Vagina (tissue), 2 donors: ENCODE data around the gene GPAT2. TPM values are rescaled to one million over a fixed set of nuclear protein-coding genes. Genes with fewer than 3 reads are reported as not detected.
A peak's percentile ranks its signal among the peaks of the same experiment; 100 is the strongest.
"Not testable (repeated sequence)": the region's sequence is repeated elsewhere in the genome, so short reads cannot be mapped to it uniquely, and the experiment has no call there.

Experiments used
- DNase-seq, 2 donors: peaks; one replicate each; pipeline ENCODE4 v3.0.0-alpha.2; 2017; ENCODE audit errors: extremely low spot score in 2 of 2
- H3K27ac ChIP-seq: fragments of 200-600 bp; sonication (generic); one replicate; pipeline ENCODE4 v1.5.1; 2019
- H3K27me3 ChIP-seq: fragments of 200-600 bp; sonication (generic); one replicate; pipeline ENCODE4 v1.5.1; 2019
- H3K36me3 ChIP-seq, 2 donors: fragments of 200-600 bp; sonication (generic); one replicate each; pipeline ENCODE4 v1.5.1; 2017 to 2019
- H3K4me1 ChIP-seq: fragments of 200-600 bp; sonication (generic); one replicate; pipeline ENCODE4 v1.5.1; 2019
- H3K4me3 ChIP-seq, 2 donors: fragments of 200-600 bp; sonication (generic); 1 replicate in 1 of 2; 2 replicates in 1 of 2; pipeline ENCODE4 v1.5.1; 2016 to 2019
- H3K9me3 ChIP-seq: fragments of 200-600 bp; sonication (generic); one replicate; pipeline ENCODE4 v1.5.1; 2019
- POLR2A ChIP-seq, 2 donors: fragments of 450-650 bp; IDR thresholded peaks; one replicate each; pipeline ENCODE4 v1.6.1; 2017; ENCODE audit warnings: antibody characterized with exemption in 2 of 2, mild to moderate bottlenecking in 2 of 2, moderate library complexity in 2 of 2
- POLR2AphosphoS5 ChIP-seq, 2 donors: sonication (generic); formaldehyde crosslinking; IDR thresholded peaks; one replicate each; pipeline ENCODE4 v1.9.0; 2017; ENCODE audit warnings: antibody characterized with exemption in 2 of 2, mild to moderate bottlenecking in 2 of 2, low read depth in 1 of 2; ENCODE audit not compliant: insufficient read depth in 1 of 2
- intact Hi-C: fragments of 100-400 bp; cut with DNase I; formaldehyde crosslinking; loops from one replicate; pipeline ENCODE4 v1.15.1; 2023
- total RNA-seq: library from RNA; depleted of rRNA; stranded (reverse); fragments of >200 nt; gene quantifications from one replicate; pipeline ENCODE4 v1.2.3, GENCODE V29; 2016
- TF ChIP-seq, protein P1 (sequence below), 3 experiments: fragments of 450-650 bp in 2 of 3; fragments of 200-600 bp in 1 of 3; sonication (generic) in 1 of 3; IDR thresholded peaks; one replicate each; pipeline ENCODE4 v1.5.1; 2017 to 2019; ENCODE audit warnings: antibody characterized with exemption in 3 of 3, mild to moderate bottlenecking in 2 of 3, moderate library complexity in 2 of 3

The GPAT2 gene
- total RNA-seq, 1 donor from 2014 or later: 1.2 TPM

DNA sequence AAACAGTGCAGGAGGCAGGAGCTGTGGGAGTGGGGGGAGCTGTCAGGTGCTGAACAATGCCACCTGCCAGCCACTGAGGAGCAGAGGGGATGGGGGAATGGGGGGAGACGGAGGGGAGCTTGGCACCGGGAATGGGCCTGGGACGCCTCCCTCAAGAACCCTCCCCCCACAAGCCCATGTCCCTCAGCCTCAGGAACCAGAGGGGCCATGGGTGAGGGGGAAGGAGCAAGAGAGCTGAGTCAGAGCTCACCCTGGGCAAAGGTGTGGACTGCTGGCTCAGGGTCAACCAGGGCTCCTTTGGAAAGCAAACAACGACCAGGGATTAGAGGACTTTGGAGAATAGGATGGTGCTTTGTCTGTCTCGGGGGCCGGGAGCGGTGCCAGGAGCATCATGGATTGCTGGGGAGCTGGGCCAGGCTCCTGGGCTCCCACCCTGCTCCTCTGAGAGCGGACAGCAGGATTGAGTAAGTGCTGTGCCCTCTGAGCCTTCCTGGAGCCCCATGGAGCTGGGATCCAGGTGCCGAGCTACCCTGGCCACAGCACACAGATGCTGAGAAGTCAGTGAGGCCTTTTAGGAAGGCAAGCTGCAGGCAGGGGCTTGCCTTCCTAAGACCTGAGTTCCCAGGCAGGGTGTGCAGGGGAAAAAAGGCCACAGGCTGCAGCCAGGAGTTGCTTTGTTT is 33.3 kb upstream of the GPAT2 start:
- H3K4me3 ChIP-seq, H3K4me1 ChIP-seq, intact Hi-C loops, H3K9me3 ChIP-seq, H3K27ac ChIP-seq, H3K27me3 ChIP-seq, H3K36me3 ChIP-seq: not testable (repeated sequence)
- peak; percentile 47 to 82 for DNase-seq

- H3K4me3 ChIP-seq, H3K36me3 ChIP-seq, H3K9me3 ChIP-seq, H3K4me1 ChIP-seq, intact Hi-C loops, H3K27me3 ChIP-seq, H3K27ac ChIP-seq: not testable (repeated sequence)
- peak in 1 of 2 donors; percentile 54 for DNase-seq
Measured at GRCh38 chr2:96067098-96067660, 32.5 kb upstream of the GPAT2 start.

- DNase-seq, H3K4me3 ChIP-seq, H3K27me3 ChIP-seq, H3K9me3 ChIP-seq, H3K4me1 ChIP-seq, H3K36me3 ChIP-seq, H3K27ac ChIP-seq, intact Hi-C loops: not testable (repeated sequence)
Measured at GRCh38 chr2:96066511-96066910, 31.8 kb upstream of the GPAT2 start.

DNA sequence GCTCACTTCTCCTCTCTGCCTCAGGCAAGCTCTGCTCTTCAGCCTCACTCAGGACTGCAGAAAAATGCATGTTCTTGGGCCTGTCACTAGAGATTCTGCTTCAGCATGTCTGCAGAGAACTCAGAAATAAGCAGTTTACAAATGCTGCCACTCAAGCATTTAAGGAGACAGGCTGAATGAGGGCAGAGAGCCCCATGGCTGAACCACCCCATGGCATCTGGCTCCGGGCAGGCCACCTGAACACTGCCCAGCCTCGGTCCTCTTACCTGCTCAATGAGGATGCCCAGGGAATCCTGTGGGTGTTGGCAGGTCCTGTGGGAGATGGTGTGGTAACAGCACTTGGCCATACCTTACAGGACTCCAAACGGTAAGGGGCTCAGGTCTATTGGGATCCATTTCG is 31.2 kb upstream of the GPAT2 start:
- H3K4me3 ChIP-seq, H3K27me3 ChIP-seq, H3K27ac ChIP-seq, H3K36me3 ChIP-seq, intact Hi-C loops, H3K9me3 ChIP-seq, DNase-seq, H3K4me1 ChIP-seq: not testable (repeated sequence)

GRCh38 chr2:96065381-96065930 is 30.7 kb upstream of the GPAT2 start:
- no peaks in the 10 kb centered on the region for H3K36me3 ChIP-seq
- TF ChIP-seq, protein P1, sequence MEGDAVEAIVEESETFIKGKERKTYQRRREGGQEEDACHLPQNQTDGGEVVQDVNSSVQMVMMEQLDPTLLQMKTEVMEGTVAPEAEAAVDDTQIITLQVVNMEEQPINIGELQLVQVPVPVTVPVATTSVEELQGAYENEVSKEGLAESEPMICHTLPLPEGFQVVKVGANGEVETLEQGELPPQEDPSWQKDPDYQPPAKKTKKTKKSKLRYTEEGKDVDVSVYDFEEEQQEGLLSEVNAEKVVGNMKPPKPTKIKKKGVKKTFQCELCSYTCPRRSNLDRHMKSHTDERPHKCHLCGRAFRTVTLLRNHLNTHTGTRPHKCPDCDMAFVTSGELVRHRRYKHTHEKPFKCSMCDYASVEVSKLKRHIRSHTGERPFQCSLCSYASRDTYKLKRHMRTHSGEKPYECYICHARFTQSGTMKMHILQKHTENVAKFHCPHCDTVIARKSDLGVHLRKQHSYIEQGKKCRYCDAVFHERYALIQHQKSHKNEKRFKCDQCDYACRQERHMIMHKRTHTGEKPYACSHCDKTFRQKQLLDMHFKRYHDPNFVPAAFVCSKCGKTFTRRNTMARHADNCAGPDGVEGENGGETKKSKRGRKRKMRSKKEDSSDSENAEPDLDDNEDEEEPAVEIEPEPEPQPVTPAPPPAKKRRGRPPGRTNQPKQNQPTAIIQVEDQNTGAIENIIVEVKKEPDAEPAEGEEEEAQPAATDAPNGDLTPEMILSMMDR (IDR thresholded peaks at IDR 0.05): no peak
- TF ChIP-seq POLR2A (IDR thresholded peaks at IDR 0.05) (no peak), POLR2AphosphoS5 (IDR thresholded peaks at IDR 0.05; ENCODE audit: insufficient read depth in 1 of 2, low read depth in 1 of 2) (no peak)
- no peaks in the 10 kb centered on the region for H3K4me1 ChIP-seq
- DNase-seq: peak; percentile 56 to 79
- no peaks in the 10 kb centered on the region for H3K27me3 ChIP-seq
- H3K4me3 ChIP-seq: no peak overlapping the region
- intact Hi-C loops: no loop called here
- H3K9me3 ChIP-seq: no peaks in the 10 kb centered on the region
- no peak overlapping the region for H3K27ac ChIP-seq

GRCh38 chr2:96064760-96065159 is 30.0 kb upstream of the GPAT2 start:
- H3K4me3 ChIP-seq, H3K9me3 ChIP-seq, H3K27me3 ChIP-seq, intact Hi-C loops, H3K36me3 ChIP-seq, DNase-seq, H3K27ac ChIP-seq, H3K4me1 ChIP-seq: not testable (repeated sequence)

- DNase-seq: peak in 1 of 2 donors; percentile 13
- H3K27me3 ChIP-seq, intact Hi-C loops, H3K36me3 ChIP-seq, H3K4me1 ChIP-seq, H3K4me3 ChIP-seq, H3K27ac ChIP-seq, H3K9me3 ChIP-seq: not testable (repeated sequence)
Measured at GRCh38 chr2:96064047-96064675, 29.4 kb upstream of the GPAT2 start.

DNA sequence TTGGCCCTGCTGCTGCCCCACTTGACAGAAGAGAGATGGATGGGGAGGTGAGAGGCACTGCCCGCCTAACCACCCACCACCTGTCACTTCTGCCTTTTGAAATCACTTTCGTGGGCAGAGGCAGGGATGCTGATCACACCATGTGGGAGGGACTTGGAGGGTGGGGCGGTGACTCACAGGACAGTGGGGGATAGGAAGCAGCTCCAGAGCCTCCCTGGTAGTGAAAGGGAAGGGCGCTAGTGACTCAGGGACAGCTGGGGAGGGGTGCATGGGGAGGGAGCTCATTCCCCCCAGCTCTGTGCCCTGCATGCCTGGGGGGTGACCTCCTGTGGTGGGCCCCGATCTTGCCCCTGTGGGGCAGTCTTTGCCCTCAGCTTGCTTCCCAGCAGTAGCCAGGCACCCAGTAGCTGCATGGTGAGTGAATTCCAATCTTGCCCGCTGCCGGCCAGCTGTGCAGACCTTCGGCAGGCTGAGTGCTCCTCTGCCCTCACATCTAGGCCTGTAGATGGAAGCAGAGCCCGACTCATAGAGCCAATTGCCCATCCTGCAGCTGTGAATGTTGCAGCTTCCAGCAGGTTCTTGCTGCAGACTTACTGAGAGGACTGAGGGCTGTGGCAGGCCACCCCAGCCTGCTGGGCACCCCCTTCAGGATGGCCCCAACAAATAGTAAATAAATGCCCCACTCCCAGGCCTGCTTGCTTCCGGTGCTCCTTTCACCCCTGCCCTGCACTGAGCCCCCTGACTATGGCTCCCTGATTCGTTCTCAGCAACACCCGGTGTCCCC is 28.6 kb upstream of the GPAT2 start:
- H3K4me1 ChIP-seq, H3K27ac ChIP-seq, H3K9me3 ChIP-seq, H3K27me3 ChIP-seq, H3K4me3 ChIP-seq, H3K36me3 ChIP-seq, intact Hi-C loops: not testable (repeated sequence)
- peak; percentile 42 to 72 for DNase-seq

- H3K4me1 ChIP-seq, intact Hi-C loops, H3K27ac ChIP-seq, H3K9me3 ChIP-seq, H3K36me3 ChIP-seq, DNase-seq, H3K27me3 ChIP-seq, H3K4me3 ChIP-seq: not testable (repeated sequence)
Measured at GRCh38 chr2:96062483-96062882, 27.8 kb upstream of the GPAT2 start.

DNA sequence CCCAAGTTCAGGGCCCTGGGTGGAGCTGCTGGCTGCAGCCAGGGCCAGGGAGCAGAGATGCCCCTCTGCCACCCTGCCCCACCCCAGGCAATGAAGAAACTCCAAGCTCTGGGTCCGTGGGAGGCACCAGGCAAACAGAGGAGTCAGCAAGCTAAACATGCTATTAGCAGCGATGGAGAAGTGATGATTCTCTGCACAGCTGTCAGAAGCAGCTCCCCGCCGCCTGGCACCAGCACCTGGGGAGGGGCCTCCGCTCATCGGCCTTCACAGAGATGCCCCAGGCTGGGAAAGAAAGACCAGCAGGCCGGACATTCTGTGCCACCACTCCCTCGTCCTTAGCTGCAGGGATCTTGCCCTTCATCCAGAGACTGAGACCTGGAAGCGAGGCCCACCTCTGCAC is 27.2 kb upstream of the GPAT2 start:
- H3K4me3 ChIP-seq, H3K9me3 ChIP-seq, intact Hi-C loops, H3K27ac ChIP-seq, H3K36me3 ChIP-seq, H3K4me1 ChIP-seq, H3K27me3 ChIP-seq: not testable (repeated sequence)
- DNase-seq: peak; percentile 37 to 92

GRCh38 chr2:96061197-96061817 is 26.6 kb upstream of the GPAT2 start:
- H3K4me3 ChIP-seq, H3K4me1 ChIP-seq, H3K36me3 ChIP-seq, H3K27ac ChIP-seq, H3K27me3 ChIP-seq, intact Hi-C loops, H3K9me3 ChIP-seq: not testable (repeated sequence)
- peak; percentile 47 to 93 for DNase-seq
